GM18498 (cell line): ENCODE data around the gene RBM39.
A peak's percentile ranks its signal among the peaks of the same experiment; 100 is the strongest.

Source experiments
- ATAC-seq: cut with Tn5 transposase; IDR thresholded peaks from one replicate; pipeline ENCODE4 v1.9.1; 2021; ENCODE audit warnings: mild to moderate bottlenecking, moderate library complexity; ENCODE audit not compliant: unreplicated experiment

RBM39 gene

GRCh38 chr20:35681960-35682359 lies 60.1 kb downstream of the RBM39 start:
- ATAC-seq = no peak

DNA sequence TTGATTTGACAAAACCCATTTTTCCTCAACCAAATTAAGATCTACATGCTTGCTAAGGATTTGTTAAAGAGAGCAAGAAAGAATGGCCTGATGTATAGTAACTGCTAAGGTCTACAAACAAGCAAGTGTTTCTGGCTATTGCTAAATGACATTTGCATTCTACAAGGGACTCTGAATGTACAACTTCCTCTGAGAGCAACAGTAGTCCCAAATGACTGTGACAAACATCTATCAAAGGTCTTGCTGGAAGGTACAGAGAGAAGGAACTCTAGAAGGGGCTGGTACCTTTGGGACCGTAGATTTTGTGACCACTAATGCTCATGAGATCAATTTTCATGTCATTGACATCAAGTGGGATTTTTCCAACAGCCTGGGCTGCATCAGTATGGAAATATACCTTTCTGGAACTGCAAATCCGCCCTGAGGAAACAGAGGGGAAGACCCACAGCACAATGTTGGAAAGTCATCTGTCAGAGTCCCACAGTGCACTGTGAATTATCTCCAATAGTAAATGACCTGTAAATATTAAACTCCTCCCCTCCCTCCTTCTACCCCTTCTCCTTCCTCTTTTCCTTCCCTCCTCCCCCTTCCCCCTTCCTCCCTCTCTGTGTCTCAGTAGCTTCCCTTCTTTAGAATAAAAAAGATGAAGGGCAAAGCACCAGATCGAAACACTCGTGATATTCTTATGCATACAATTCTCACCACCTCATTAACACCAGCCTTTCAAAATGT lies 61.4 kb downstream of the RBM39 start:
- no peak for ATAC-seq

- ATAC-seq = no peak
These were observed 67.1 kb downstream of the RBM39 start for GRCh38 chr20:35674921-35675320.

DNA sequence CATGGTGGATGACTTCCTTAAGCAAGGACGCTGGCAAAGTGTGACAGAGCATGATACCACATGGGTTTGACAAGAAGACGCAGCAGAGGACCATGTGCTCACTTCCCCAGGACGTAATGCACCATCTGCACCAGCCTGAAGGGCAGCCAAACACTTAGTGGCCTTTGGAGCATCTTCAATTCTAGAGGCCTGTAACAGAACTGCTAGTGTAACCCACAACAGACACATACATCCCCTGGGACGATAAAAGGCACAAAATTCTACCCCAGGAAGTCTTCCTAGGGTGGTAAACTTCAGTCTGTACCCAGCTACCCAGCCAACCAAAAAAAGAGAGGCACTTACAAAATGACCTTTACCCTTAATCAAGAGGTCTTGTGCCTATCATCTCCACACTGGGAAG lies 68.2 kb downstream of the RBM39 start:
- ATAC-seq = no peak

GRCh38 chr20:35669681-35670080 lies 72.4 kb downstream of the RBM39 start:
- ATAC-seq = no peak

DNA sequence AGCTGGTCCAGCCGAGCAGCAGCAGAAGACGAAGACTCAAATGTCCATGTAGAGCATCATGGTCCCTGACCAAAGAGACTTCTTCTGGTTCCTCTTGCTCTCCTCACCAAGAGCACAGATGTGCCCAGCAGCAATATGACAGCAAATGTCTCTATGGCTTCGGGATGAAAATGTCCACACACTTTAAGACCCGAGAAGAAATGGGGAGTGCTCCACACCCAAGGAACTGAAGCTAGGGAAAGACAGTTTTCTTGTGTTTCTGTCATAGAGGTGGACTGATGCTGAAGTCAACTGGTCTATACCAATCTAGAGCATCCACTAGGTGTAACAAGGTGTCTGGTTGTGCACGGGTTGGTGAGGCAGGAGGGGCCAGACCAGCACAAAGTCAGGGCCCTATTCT lies 72.8 kb downstream of the RBM39 start:
- no peak for ATAC-seq

DNA sequence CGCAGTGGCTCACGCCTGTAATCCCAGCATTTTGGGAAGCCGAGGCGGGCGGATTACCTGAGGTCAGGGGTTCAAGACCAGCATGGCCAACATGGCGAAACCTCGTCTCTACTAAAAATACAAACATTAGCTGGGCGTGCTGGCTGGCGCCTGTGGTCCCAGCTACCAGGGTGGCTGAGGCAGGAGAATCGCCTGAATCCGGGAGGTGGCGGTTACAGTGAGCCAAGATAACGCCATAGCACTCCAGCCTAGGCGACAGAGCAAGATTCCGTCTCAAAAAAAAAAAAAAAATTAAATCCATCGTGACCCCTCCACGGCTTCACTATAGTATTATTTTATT lies 76.1 kb downstream of the RBM39 start:
- ATAC-seq = no peak

DNA sequence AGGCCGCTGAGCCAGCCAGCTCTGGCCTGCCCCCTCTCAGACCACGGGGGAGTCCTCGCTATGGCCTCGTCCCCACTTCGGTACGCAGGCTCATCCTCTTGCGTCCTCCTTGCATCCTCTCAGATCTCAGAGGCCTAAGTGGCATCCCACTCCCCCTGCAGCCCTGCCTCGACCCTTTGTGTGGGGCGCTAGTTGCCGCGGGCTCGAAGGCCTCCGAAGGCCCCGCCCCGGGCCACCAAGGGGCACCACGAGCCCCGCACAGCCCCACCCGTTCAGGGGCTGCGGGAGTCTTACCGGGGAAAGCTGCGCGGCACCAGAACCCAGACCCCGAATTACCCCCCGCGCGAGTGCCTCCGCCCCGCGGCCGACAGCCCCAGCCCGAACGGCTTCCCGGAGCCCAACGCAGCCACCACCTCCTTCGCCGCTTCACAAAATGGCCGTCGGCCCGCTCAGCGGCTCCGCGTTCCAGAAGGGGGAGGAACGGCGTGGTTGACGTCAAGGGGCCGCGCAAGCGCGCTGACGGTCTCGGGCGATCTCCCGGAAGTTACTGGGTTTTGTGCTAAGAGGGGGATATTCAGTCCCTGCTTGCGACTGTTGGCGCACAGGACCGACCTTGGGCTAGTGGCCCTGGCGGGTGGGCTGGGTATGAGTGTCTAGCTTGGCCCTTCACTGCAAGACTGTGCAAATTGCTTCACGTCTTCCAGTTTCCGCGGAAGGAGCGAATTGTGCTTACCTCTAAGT lies 77.4 kb downstream of the RBM39 start, which contains the start of the genes CPNE1 and RBM12:
TSS of gene CPNE1 (minus strand) at position 435 of the 741 bp plus-strand sequence. CDS start 31,977 bp downstream, outside the sequence.
TSS of gene RBM12 (minus strand) at position 435 of the 741 bp plus-strand sequence. CDS start 9,578 bp downstream, outside the sequence.
- ATAC-seq = peak; percentile 70

- peak; percentile 43 for ATAC-seq
These were observed 78.3 kb downstream of the RBM39 start for GRCh38 chr20:35663516-35664465.

GRCh38 chr20:35662551-35662950 lies 79.5 kb downstream of the RBM39 start:
- ATAC-seq = no peak

DNA sequence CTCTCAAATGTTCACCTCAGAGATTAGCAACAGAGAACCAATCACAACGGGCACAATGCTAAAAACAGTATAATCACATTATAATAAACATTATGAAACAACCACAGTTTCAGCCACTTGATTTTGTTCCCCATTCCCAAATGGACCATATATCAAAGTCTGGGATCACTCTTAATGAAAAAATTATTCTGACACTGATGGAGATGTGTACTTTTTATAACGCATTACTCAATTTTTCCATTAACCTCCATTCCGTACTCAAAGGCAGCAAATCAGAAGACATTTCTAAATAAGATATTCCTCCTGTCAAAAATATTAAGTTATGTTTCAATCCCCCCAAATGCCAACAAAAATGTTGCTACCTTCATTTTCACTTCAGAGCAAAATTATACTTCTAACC lies 80.2 kb downstream of the RBM39 start:
- no peak for ATAC-seq

DNA sequence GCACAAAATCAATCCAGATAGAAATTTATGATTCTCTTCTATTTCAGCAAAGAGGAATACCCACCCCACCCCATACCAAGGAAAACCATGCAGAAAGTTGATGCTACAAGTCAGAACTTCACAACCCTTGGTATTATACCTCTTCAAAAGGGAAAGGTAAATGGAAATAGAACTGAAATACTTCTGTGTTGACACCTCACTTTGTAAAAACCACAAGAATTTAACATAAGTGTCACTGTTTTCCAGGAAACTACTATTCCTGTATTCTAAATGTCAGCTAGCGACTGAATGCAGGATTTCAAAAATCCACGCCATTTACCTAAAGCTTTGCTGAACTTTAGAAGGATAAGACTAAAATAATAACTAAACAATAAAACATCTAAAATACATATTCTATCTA lies 81.0 kb downstream of the RBM39 start:
- no peak for ATAC-seq

DNA sequence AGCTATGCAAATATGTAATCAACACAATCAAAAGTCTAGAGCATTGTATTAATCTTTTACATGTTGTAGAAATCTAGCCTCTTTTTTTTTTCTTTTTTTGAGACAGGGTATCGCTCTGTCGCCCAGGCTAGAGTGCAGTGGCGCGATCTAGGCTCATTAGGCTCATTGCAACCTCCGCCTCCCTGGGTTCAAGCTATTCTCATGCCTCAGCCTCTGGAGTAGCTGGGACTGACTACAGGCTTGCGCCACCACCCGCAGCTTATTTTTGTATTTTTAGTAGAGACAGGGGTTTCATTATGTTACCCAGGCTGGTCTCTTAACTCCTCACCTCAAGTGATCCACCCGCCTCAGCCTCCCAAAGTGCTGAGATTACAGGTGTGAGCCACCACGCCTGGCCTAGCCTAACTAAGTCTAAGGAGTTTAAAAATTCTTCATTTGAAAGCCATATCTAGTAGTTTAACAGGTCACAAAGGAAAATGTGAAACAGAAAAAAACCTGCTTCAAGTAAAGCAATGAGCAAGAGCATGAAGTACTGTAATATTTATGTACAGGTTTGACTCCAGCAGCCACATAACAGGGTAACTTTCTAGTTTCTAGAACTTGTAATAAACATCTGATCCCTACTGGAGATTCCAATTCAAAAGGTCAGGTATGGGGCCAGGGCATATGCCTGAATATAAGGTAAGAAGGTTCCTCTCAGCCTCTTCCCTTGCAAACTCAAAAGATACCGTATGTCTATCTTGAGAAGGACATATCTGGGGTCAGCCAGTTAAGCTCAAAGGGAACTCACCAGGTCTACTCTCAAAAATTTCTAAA lies 81.7 kb downstream of the RBM39 start:
- ATAC-seq = no peak

DNA sequence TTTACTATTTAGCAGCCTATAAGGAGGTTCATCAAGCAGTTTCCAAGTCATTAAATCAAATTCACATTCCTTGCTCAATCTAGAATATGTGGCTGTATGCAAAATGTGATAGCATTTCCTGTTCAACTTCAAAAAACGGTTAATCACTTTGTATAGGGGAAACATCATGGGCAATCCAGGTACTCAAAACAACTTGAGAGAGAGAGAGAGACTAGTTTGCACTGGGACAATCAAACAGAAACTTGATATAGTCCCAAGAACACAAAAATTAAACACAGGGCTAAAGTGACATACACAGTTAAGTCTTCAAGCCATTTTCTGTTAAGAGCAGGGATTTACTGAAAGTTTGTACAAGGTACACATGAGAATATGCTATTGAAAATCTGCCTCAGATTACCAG lies 84.8 kb downstream of the RBM39 start:
- no peak for ATAC-seq

DNA sequence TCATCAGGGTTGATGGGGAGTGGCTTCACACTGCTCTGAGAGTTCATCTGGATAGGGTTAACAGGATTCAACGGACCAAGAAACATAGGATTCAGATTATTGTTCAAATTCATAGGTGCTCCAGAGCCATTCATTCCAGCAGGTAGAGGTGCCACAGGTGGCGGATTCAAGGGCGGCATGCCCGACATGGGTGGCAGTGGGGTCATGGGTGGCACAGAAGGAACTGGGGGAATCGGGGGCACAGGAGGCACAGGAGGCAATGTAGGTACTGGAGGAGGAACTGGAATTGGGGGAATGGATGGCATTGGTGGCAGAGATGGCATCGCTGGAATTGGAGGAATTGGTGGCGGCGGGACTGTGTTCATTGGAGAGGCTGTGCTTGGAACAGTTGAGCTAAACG lies 87.6 kb downstream of the RBM39 start:
- no peak for ATAC-seq

- no peak for ATAC-seq
These were observed 88.2 kb downstream of the RBM39 start for GRCh38 chr20:35653893-35654292.
